Omental fat pad (tissue), 4 donors: Measurements from ENCODE around the gene RNF5. TPM values are rescaled to one million over a fixed set of nuclear protein-coding genes. Genes with fewer than 3 reads are reported as not detected.
"Not testable (repeated sequence)": the region's sequence is repeated elsewhere in the genome, so short reads cannot be mapped to it uniquely, and the experiment has no call there.

ENCODE experiments used
- ATAC-seq: fragments of 150-250 bp; one replicate; pipeline ENCODE4 v1.9.1; 2016; ENCODE audit warnings: mild to moderate bottlenecking, moderate library complexity; ENCODE audit not compliant: low FRiP score
- DNase-seq: peaks from one replicate; pipeline ENCODE4 v3.0.0-alpha.2; 2019; ENCODE audit warnings: low spot score
- CTCF ChIP-seq, 3 donors: fragments of 450-650 bp; IDR thresholded peaks; one replicate each; pipeline ENCODE4 v1.5.1; 2016 to 2017; ENCODE audit warnings: antibody characterized with exemption in 3 of 3, mild to moderate bottlenecking in 3 of 3, moderate library complexity in 2 of 3
- total RNA-seq, 4 donors: library from RNA; depleted of rRNA; stranded (reverse); fragments of >200 nt; gene quantifications; one replicate each; pipeline ENCODE4 v1.1.0, GENCODE V29; 2016

RNF5 gene
- total RNA-seq, 4 donors from 2014 or later: 35.1 to 59.1 (median 50.6) TPM

GRCh38 chr6:32208996-32209395 lies 30.8 kb downstream of the RNF5 start:
- ATAC-seq (no peak), DNase-seq (no peak)
- TF ChIP-seq CTCF (IDR thresholded peaks at IDR 0.05): no peak

GRCh38 chr6:32210191-32210601 lies 32.0 kb downstream of the RNF5 start:
- no peak for TF ChIP-seq CTCF (IDR thresholded peaks at IDR 0.05)
- ATAC-seq (no peak), DNase-seq (no peak)

- ATAC-seq, DNase-seq: not testable (repeated sequence)
Observed at GRCh38 chr6:32211432-32211831, 33.2 kb downstream of the RNF5 start.

- ATAC-seq (no peak), DNase-seq (no peak)
- no peak for TF ChIP-seq CTCF (IDR thresholded peaks at IDR 0.05)
Observed at GRCh38 chr6:32212076-32212760, 34.0 kb downstream of the RNF5 start.

GRCh38 chr6:32213649-32214048 lies 35.4 kb downstream of the RNF5 start:
- TF ChIP-seq CTCF (IDR thresholded peaks at IDR 0.05): no peak
- ATAC-seq (no peak), DNase-seq (no peak)

GRCh38 chr6:32214126-32214525 lies 35.9 kb downstream of the RNF5 start:
- TF ChIP-seq CTCF (IDR thresholded peaks at IDR 0.05): no peak
- DNase-seq: no peak
- ATAC-seq: no peak

GRCh38 chr6:32215617-32216016 lies 37.4 kb downstream of the RNF5 start:
- ATAC-seq (no peak), DNase-seq (no peak)
- no peak for TF ChIP-seq CTCF (IDR thresholded peaks at IDR 0.05)
